Naive B cell (primary cell): Measurements from ENCODE around the gene CLIP2. TPM values are rescaled to one million over a fixed set of nuclear protein-coding genes. Genes with fewer than 3 reads are reported as not detected.
A peak's percentile ranks its signal among the peaks of the same experiment; 100 is the strongest.
"Not testable (repeated sequence)": the region's sequence is repeated elsewhere in the genome, so short reads cannot be mapped to it uniquely, and the experiment has no call there.

Experiments
- ATAC-seq, 2 donors: fragments of 150-1000 bp; cut with Tn5 transposase; 2 replicates each; pipeline ENCODE4 v1.10.0; 2021; ENCODE audit warnings: low read depth in 2 of 2, mild to moderate bottlenecking in 2 of 2, moderate library complexity in 2 of 2
- DNase-seq: peaks from one replicate; pipeline ENCODE4 v3.0.0; 2022
- H3K27ac Mint-ChIP-seq, 6 donors: one replicate each; pipeline ENCODE4 v1.8.0; 2020 to 2022; ENCODE audit warnings: mild to moderate bottlenecking in 6 of 6, mixed read lengths in 6 of 6, moderate library complexity in 5 of 6, inconsistent platforms in 2 of 6
- H3K27me3 Mint-ChIP-seq, 3 donors: one replicate each; pipeline ENCODE4 v1.8.0; 2021 to 2022; ENCODE audit warnings: mixed read lengths in 3 of 3, mild to moderate bottlenecking in 1 of 3
- H3K36me3 Mint-ChIP-seq, 2 donors: one replicate each; pipeline ENCODE4 v1.8.0; 2020 to 2022; ENCODE audit warnings: mixed read lengths in 2 of 2, inconsistent platforms in 1 of 2, mild to moderate bottlenecking in 1 of 2
- H3K4me1 Mint-ChIP-seq, 3 donors: one replicate each; pipeline ENCODE4 v1.8.0; 2020 to 2022; ENCODE audit warnings: mixed read lengths in 3 of 3, inconsistent platforms in 1 of 3, mild to moderate bottlenecking in 1 of 3, moderate library complexity in 1 of 3
- H3K4me3 Mint-ChIP-seq, 8 donors: one replicate each; pipeline ENCODE4 v1.8.0; 2020 to 2022; ENCODE audit warnings: mild to moderate bottlenecking in 8 of 8, mixed read lengths in 8 of 8, moderate library complexity in 8 of 8, inconsistent platforms in 2 of 8
- H3K9me3 Mint-ChIP-seq, 7 donors: one replicate each; pipeline ENCODE4 v1.8.0; 2020 to 2022; ENCODE audit warnings: mixed read lengths in 7 of 7, mild to moderate bottlenecking in 5 of 7, inconsistent platforms in 2 of 7, moderate library complexity in 1 of 7
- polyA plus RNA-seq, 6 donors: library from polyadenylated mRNA; unstranded; fragments of 300-500 nt; fragmentation: Illumina TruSeq; gene quantifications; one replicate each; pipeline ENCODE4 v1.2.3, GENCODE V29; 2021; ENCODE audit warnings: low read depth in 6 of 6

Gene CLIP2
- polyA plus RNA-seq, 6 donors from 2014 or later, result 0.52 to 3.2 (median 1.1) TPM

DNA sequence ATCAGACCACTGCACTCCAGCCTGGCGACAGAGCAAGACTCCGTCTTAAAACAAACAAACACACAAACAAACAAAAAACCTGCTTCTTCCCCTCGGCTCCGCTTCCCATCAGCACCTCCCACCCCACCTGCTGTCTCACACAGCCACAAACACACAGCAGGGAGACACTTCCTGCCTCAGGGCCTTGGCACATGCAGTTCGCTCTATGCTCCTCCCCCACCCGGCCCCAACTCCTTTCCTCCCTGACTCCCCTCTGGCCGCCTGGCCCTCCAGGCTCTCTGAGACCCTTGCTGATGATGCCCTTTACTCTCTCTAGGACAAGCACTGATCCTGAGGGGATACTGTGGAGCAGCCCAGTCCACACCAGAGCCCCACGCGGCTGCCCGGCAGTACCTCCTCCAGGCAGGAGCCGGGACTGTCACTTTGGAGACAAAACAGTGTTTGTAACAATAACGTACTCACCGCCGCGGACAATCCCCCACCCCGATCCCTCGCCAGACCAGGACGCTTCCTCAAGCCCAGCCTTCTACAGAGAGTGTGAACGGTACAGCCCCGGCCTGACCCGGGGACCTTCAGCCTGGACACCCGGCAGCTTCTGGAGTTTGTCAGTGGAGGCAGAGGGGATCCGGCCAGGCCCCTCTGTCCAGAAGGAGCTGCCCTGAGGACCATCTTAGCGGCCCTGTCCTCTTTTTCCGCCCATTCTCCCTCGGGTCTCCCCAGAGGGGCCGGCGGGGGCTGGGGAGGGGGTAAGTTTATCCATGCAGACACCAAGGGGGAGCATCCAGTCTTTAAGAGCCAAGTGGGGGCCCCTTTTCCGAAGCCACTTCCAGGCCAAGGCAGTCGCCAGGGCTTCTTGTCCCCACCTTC lies 114.5 kb downstream of the CLIP2 start:
- H3K4me1 Mint-ChIP-seq, result peaks cover 2 to 12% (median 4%) of the 10 kb centered on the region in 3 donors
- no peaks in the 10 kb centered on the region for H3K9me3 Mint-ChIP-seq
- no peaks in the 10 kb centered on the region for H3K27me3 Mint-ChIP-seq
- no peak overlapping the region for H3K4me3 Mint-ChIP-seq
- ATAC-seq (no peak), DNase-seq (no peak)
- peak overlapping the region in 1 of 6 donors; percentile 49 for H3K27ac Mint-ChIP-seq
- H3K36me3 Mint-ChIP-seq, result no peaks in the 10 kb centered on the region

GRCh38 chr7:74404388-74404700 lies 115.1 kb downstream of the CLIP2 start:
- H3K27ac Mint-ChIP-seq, result peak overlapping the region in 1 of 6 donors; percentile 26
- no peaks in the 10 kb centered on the region for H3K36me3 Mint-ChIP-seq
- DNase-seq (no peak), ATAC-seq (no peak)
- no peaks in the 10 kb centered on the region for H3K9me3 Mint-ChIP-seq
- no peaks in the 10 kb centered on the region for H3K27me3 Mint-ChIP-seq
- no peak overlapping the region for H3K4me3 Mint-ChIP-seq
- H3K4me1 Mint-ChIP-seq, result peaks cover 0 to 12% (median 2%) of the 10 kb centered on the region in 3 donors

DNA sequence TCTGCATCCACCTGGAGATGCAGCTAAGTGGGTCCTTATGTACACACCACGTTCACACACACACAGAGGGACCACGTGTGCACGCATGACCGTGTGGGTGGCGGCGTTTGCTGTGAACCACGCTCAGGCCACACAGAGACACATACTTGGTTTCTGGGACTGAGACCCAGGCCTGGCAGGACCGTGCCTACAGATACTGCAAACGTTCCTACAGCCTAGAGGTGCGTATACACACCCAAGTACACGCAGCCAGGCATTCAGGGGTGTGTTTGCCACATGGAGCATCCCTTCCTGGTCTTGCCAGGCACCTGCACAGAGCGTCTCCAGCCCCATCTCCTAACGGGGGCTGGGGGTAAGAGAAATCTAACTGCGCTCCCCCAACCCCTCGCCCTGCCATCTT lies 115.5 kb downstream of the CLIP2 start:
- H3K27ac Mint-ChIP-seq, result no peak overlapping the region
- no peaks in the 10 kb centered on the region for H3K9me3 Mint-ChIP-seq
- DNase-seq (no peak), ATAC-seq (no peak)
- H3K36me3 Mint-ChIP-seq, result no peaks in the 10 kb centered on the region
- peaks cover 0 to 12% (median 2%) of the 10 kb centered on the region in 3 donors for H3K4me1 Mint-ChIP-seq
- H3K27me3 Mint-ChIP-seq, result no peaks in the 10 kb centered on the region
- H3K4me3 Mint-ChIP-seq, result no peak overlapping the region

DNA sequence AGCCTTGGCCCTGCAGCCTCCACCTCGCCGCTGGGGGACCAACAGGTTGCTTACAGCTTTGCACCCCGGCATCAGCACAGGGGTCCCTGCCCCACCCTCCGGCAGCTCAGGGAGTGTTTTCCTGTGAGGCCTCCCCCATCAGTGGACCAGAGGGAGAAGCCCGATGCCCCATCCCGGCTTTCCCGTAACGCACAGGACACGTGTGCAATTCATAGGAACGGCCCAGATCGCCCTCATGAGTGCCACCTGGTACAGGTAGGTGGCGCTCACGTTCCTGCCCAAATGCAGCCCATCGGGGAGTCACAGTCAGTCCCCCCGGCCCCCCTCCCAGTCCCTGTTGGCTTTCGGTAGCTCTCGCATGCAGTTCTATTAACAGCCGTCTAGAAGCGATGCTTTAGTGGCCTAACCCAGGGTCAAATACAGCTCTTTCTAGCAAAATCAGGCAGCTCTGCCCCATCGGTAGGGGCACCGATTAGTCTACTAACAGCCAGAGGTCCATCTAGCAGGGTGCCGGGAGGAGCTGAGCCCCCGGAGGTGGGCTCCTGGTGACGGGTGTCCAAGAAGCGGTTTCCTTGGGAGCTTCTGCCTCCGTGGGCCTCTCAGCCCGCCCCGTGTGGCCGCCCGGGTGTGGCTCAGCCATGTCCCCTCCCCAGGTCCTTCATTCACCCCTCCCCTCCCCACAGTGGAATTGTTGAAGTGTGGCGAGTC lies 116.1 kb downstream of the CLIP2 start:
- no peaks in the 10 kb centered on the region for H3K36me3 Mint-ChIP-seq

DNA sequence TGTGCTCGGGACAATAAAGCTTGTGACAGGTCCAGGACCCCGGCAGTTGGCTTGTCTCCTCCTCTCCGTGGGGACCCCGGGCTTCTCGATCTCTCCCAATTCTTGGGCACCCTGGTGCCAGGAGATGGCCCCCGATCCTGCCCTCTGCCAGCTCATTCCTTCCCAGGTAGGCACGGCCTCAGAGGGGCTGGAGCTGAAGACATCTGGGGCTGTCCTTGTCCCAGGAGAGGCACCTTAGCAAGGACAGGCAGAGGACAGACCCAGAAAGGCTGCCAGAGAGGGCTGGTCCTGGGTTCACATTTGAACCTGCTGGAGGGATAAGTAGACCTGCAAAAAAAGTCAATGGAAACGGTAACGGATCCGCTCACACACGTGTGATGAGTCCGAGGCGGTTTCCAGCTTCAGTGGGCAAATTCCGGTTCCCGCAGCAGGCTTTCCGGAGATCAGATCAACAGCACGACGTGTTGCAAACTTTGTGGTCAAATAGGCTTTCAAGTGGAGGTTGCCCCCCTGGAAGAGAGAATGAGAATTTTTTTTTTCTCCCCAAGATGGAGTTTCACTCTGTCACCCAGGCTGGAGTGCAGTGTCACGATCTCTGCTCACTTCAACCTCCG lies 116.8 kb downstream of the CLIP2 start:
- H3K4me3 Mint-ChIP-seq, result no peak overlapping the region
- peaks cover 0 to 7% (median 5%) of the 10 kb centered on the region in 3 donors for H3K27me3 Mint-ChIP-seq
- no peaks in the 10 kb centered on the region for H3K9me3 Mint-ChIP-seq
- DNase-seq, result no peak
- peaks cover 0 to 5% (median 2%) of the 10 kb centered on the region in 3 donors for H3K4me1 Mint-ChIP-seq
- ATAC-seq, result no peak
- no peak overlapping the region for H3K27ac Mint-ChIP-seq
- no peaks in the 10 kb centered on the region for H3K36me3 Mint-ChIP-seq

More for the DNA sequence above, 116.1 kb downstream of the CLIP2 start:
- Mint-ChIP-seq H3K9me3 (no peaks in the 10 kb centered on the region), H3K27me3 (peaks cover 0 to under 1% (median 0%) of the 10 kb centered on the region in 3 donors), H3K4me3 (no peak overlapping the region), H3K27ac (no peak overlapping the region), H3K4me1 (peaks cover 0 to 8% (median 2%) of the 10 kb centered on the region in 3 donors)
- DNase-seq (no peak), ATAC-seq (no peak)

- H3K4me3 Mint-ChIP-seq, result no peak overlapping the region
- H3K27me3 Mint-ChIP-seq, result peaks cover 0 to 7% (median 5%) of the 10 kb centered on the region in 3 donors
Observed at GRCh38 chr7:74407958-74408357, 118.8 kb downstream of the CLIP2 start.

GRCh38 chr7:74409571-74409970 lies 120.4 kb downstream of the CLIP2 start:
- peaks cover 0 to 7% (median 5%) of the 10 kb centered on the region in 3 donors for H3K27me3 Mint-ChIP-seq
- ATAC-seq (no peak), DNase-seq (no peak)
- no peak overlapping the region for H3K4me3 Mint-ChIP-seq
- H3K4me1 Mint-ChIP-seq, result no peaks in the 10 kb centered on the region
- no peaks in the 10 kb centered on the region for H3K9me3 Mint-ChIP-seq
- H3K36me3 Mint-ChIP-seq, result no peaks in the 10 kb centered on the region
- no peak overlapping the region for H3K27ac Mint-ChIP-seq

More at GRCh38 chr7:74407958-74408357, 118.8 kb downstream of the CLIP2 start:
- Mint-ChIP-seq H3K36me3 (no peaks in the 10 kb centered on the region), H3K4me1 (no peaks in the 10 kb centered on the region), H3K9me3 (no peaks in the 10 kb centered on the region), H3K27ac (no peak overlapping the region)
- DNase-seq, result no peak
- no peak for ATAC-seq

DNA sequence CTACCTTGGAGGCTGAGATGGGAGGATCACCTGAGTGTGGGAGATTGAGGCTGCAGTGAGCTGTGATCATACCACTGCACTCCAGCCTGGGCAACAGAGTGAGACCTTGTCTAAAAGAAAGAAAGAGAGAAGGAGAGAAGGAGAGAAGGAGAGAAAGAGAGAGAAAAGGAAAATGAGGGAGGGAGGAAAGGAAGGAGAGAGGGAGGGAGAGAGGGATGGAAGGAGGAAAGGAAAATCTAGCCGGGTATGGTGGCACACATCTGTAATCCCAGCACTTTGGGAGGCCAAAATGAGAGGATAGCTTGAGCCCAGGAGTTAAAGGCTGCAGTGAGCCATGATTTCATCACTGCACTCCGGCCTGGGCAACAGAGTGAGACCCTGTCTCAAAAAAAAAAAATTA lies 121.6 kb downstream of the CLIP2 start:
- Mint-ChIP-seq H3K27ac (peak overlapping the region in 2 of 6 donors; percentile 20 to 93), H3K4me3 (no peak overlapping the region), H3K27me3 (peaks cover 0 to 7% (median 5%) of the 10 kb centered on the region in 3 donors), H3K4me1 (no peaks in the 10 kb centered on the region), H3K9me3 (no peaks in the 10 kb centered on the region), H3K36me3 (no peaks in the 10 kb centered on the region)
- ATAC-seq, result no peak
- no peak for DNase-seq

DNA sequence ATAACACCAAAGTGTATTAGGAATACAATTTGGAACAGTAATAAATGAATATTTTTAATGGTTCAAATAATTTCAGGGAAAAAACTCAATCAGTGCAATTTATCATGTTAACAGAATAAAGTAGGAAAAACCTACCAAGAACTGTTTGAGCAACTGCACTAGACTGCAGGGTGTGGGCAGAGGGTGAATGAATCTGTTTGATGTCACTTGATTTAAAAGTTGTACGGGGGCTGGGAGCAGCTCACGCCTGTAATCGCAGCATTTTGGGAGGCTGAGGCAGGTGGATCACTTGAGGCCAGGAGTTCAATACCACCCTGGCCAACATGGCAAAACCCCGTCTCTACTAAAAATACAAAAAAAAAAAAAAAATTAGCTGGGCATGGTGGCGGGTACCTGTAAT lies 122.4 kb downstream of the CLIP2 start:
- not testable (repeated sequence) for H3K27me3 Mint-ChIP-seq, H3K27ac Mint-ChIP-seq

GRCh38 chr7:74412056-74412455 lies 122.8 kb downstream of the CLIP2 start:
- Mint-ChIP-seq H3K36me3 (no peaks in the 10 kb centered on the region), H3K27ac (no peak overlapping the region), H3K4me1 (no peaks in the 10 kb centered on the region), H3K9me3 (no peaks in the 10 kb centered on the region), H3K27me3 (peaks cover 0 to 7% (median 5%) of the 10 kb centered on the region in 3 donors), H3K4me3 (no peak overlapping the region)
- DNase-seq, result no peak
- no peak for ATAC-seq

More for the DNA sequence above, 122.4 kb downstream of the CLIP2 start:
- not testable (repeated sequence) for H3K4me1 Mint-ChIP-seq, H3K9me3 Mint-ChIP-seq, H3K36me3 Mint-ChIP-seq, H3K4me3 Mint-ChIP-seq, ATAC-seq, DNase-seq

DNA sequence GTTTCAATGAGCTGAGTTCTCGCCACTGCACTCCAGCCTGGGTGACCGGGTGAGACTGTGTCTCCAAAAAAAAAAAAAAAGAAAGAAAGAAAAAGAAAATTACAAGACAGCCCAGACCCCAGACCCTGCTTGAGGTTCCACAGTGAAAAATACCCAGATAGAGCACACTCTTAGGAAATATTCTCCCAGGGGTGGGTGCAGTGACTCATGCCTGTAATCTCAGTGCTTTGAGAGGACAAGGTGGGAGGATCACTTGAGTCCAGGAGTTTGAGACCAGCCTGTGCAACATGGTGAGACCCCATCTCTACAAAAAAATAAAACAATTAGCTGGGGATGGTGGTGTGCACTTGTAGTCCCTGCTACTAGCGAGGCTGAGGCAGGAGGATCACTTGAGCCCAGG lies 123.4 kb downstream of the CLIP2 start:
- no peak for DNase-seq
- Mint-ChIP-seq H3K27ac (no peak overlapping the region), H3K27me3 (peaks cover 0 to 7% (median 5%) of the 10 kb centered on the region in 3 donors), H3K36me3 (no peaks in the 10 kb centered on the region), H3K4me1 (peaks cover 0 to 5% (median 4%) of the 10 kb centered on the region in 3 donors), H3K4me3 (no peak overlapping the region), H3K9me3 (no peaks in the 10 kb centered on the region)
- ATAC-seq, result no peak

DNA sequence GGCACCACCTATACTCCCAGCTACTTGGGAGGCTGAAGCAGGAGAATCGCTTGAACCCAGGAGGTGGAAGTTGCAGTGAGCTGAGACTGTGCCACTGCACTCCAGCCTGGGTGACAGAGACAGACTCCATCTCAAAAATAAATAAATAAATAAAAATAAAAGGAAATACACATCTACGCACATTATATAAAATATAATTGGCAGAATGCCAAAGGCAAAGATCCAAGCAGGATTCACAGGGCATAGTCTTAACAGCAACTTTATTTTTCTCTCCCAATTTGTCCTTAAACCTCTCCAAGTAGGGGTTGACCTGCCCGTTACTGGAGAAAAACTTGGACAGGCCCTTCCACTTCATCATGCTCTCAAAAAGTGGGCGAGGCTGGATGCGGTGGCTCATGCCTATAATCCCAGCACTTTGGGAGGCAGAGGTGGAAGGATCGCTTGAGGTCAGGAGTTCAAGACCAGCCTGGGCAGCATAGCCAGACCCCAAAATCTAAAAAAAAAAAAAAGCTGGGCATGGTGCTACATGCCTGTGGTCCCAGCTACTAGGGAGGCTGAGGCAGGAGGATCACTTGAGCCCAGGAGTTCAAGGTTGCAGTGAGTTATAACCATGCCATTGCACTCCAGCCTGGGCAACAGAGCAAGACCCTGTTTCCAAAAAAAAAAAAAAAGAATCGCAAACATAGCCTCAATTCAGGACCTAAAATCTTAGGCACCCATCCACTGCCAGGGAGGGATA lies 125.6 kb downstream of the CLIP2 start:
- H3K27me3 Mint-ChIP-seq, DNase-seq, ATAC-seq, H3K4me3 Mint-ChIP-seq, H3K36me3 Mint-ChIP-seq, H3K27ac Mint-ChIP-seq, H3K9me3 Mint-ChIP-seq: not testable (repeated sequence)
- peaks cover 0 to 12% (median 4%) of the 10 kb centered on the region in 3 donors for H3K4me1 Mint-ChIP-seq

DNA sequence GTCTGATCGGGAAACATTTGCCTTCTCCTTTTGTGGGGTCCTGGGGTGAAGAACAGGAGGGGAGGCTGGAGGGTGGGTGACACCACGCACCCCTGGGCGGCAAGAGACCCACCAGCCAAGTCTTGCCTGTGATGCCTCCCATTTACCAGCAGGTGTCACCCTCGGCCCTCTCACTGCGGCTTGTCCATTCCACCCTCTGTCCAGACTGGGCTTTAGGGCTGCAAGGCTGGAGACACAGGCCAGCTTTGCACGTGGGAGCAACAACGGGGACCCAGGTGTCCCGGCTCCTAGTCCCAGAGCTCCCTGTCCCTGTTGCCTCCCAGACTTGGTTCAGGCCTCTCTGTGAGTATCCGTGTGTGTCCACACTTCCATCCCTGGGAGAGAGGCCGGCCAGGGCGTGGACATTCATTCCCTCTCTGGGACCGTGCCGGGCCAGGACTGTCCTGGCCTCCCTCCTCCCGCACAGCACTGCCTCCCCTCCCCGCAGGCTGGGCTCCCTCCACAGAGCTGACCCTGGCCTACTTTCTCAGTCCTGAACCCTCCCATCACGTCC lies 128.3 kb downstream of the CLIP2 start:
- peak; percentile 53 for DNase-seq
- Mint-ChIP-seq H3K27me3 (no peaks in the 10 kb centered on the region), H3K27ac (no peak overlapping the region), H3K9me3 (no peaks in the 10 kb centered on the region), H3K36me3 (no peaks in the 10 kb centered on the region), H3K4me3 (no peak overlapping the region), H3K4me1 (peaks cover 0 to 12% (median 4%) of the 10 kb centered on the region in 3 donors)
- ATAC-seq, result peak; percentile 41 to 67
